ENCODE results near the gene TRIP4. TPM values are rescaled to one million over a fixed set of nuclear protein-coding genes. Genes with fewer than 3 reads are reported as not detected.

The TRIP4 gene
- total and polyA plus RNA-seq, 12 donors = 5.6 to 56.7 (median 18.2) TPM

- DNase-seq = no peak
- Histone ChIP-seq H3K4me1 (replicated peaks in 1 of 2) (no peaks in the 10 kb centered on the region), H3K36me3 (replicated peaks in 1 of 2) (peaks cover 0 to 90% of the 10 kb centered on the region in 2 donors), H3K27ac (no peak overlapping the region), H3K4me3 (no peak overlapping the region), H3K27me3 (no peaks in the 10 kb centered on the region), H3K9me3 (replicated peaks in 1 of 3) (no peaks in the 10 kb centered on the region)
- TF ChIP-seq CTCF (IDR thresholded peaks at IDR 0.05) = no peak
- TF ChIP-seq POLR2A (IDR thresholded peaks at IDR 0.05) = no peak
- intact Hi-C loops (cut with DNase I) = no loop called here
- 79 to 100% (median 87%) methylated on average over 1 to 2 of the region's 2 CpGs for WGBS, 4 donors
Measured at GRCh38 chr15:64398575-64398974, 10.9 kb downstream of the TRIP4 start.

GRCh38 chr15:64400583-64400982, 12.9 kb downstream of the TRIP4 start:
- no peaks in the 10 kb centered on the region for H3K27me3 ChIP-seq
- no peaks in the 10 kb centered on the region for H3K9me3 ChIP-seq (replicated peaks in 1 of 3)
- no peak overlapping the region for H3K4me3 ChIP-seq
- no peaks in the 10 kb centered on the region for H3K4me1 ChIP-seq (replicated peaks in 1 of 2)
- TF ChIP-seq CTCF (IDR thresholded peaks at IDR 0.05) (no peak), POLR2A (IDR thresholded peaks at IDR 0.05) (no peak)
- intact Hi-C loops (cut with DNase I) = no loop called here
- no peak for DNase-seq
- WGBS, 4 donors = 95 to 98% (median 97%) methylated on average over 2 of the region's 2 CpGs
- H3K27ac ChIP-seq = no peak overlapping the region
- peaks cover 0 to 89% of the 10 kb centered on the region in 2 donors for H3K36me3 ChIP-seq (replicated peaks in 1 of 2)

- DNase-seq = no peak
- Histone ChIP-seq H3K27ac (no peak overlapping the region), H3K9me3 (replicated peaks in 1 of 3) (no peaks in the 10 kb centered on the region), H3K36me3 (replicated peaks in 1 of 2) (peaks cover 0 to 48% of the 10 kb centered on the region in 2 donors), H3K4me1 (replicated peaks in 1 of 2) (no peaks in the 10 kb centered on the region), H3K4me3 (no peak overlapping the region), H3K27me3 (no peaks in the 10 kb centered on the region)
- TF ChIP-seq POLR2A (IDR thresholded peaks at IDR 0.05) = no peak
- no peak for TF ChIP-seq CTCF (IDR thresholded peaks at IDR 0.05)
- 79 to 88% (median 86%) methylated on average over 2 of the region's 2 CpGs for WGBS, 4 donors
- intact Hi-C loops (cut with DNase I) = no loop called here
Measured at GRCh38 chr15:64412216-64412615, 24.6 kb downstream of the TRIP4 start.

GRCh38 chr15:64422697-64423096, 35.1 kb downstream of the TRIP4 start:
- Histone ChIP-seq H3K4me3 (no peak overlapping the region), H3K9me3 (replicated peaks in 1 of 3) (no peaks in the 10 kb centered on the region), H3K36me3 (replicated peaks in 1 of 2) (peaks cover 0 to 54% of the 10 kb centered on the region in 2 donors), H3K4me1 (replicated peaks in 1 of 2) (no peaks in the 10 kb centered on the region), H3K27me3 (no peaks in the 10 kb centered on the region), H3K27ac (no peak overlapping the region)
- WGBS, 4 donors = 88 to 92% (median 91%) methylated on average over 2 of the region's 2 CpGs
- intact Hi-C loops (cut with DNase I) = no loop called here
- no peak for DNase-seq
- TF ChIP-seq POLR2A (IDR thresholded peaks at IDR 0.05) (no peak), CTCF (IDR thresholded peaks at IDR 0.05) (no peak)

All from adrenal gland (tissue), 12 donors.